ENCODE measurements around the gene CTDSPL2. TPM values are rescaled to one million over a fixed set of nuclear protein-coding genes. Genes with fewer than 3 reads are reported as not detected.
"Not testable (repeated sequence)": the region's sequence is repeated elsewhere in the genome, so short reads cannot be mapped to it uniquely, and the experiment has no call there.

The CTDSPL2 gene
- total and polyA plus RNA-seq, 2 experiments from 2014 or later = 21.1 to 48.2 TPM

- Histone ChIP-seq H4K20me1 (ENCODE audit: insufficient read depth) (no peaks in the 10 kb centered on the region), H3K4me1 (ENCODE audit: insufficient read depth) (peaks cover 43% of the 10 kb centered on the region), H2AFZ (peak overlapping the region; percentile 82), H3K9ac (peak overlapping the region; percentile 95), H3K4me2 (ENCODE audit: unreplicated experiment) (peak overlapping the region; percentile 90), H3K27ac (peak overlapping the region; percentile 95), H3K79me2 (ENCODE audit: insufficient read depth) (peaks cover 73% of the 10 kb centered on the region), H3K27me3 (replicated peaks; ENCODE audit: insufficient read depth) (no peaks in the 10 kb centered on the region), H3F3A (ENCODE audit: insufficient read depth) (peaks cover 40% of the 10 kb centered on the region), H3K9me3 (ENCODE audit: low read depth) (no peaks in the 10 kb centered on the region), H3K36me3 (ENCODE audit: low read depth) (no peaks in the 10 kb centered on the region; the same call in none of the 2 replicates), H3K4me3 (peak overlapping the region; percentile 92), H3K9me2 (ENCODE audit: insufficient read depth) (no peaks in the 10 kb centered on the region)
- in situ Hi-C loops (cut with MboI) = no loop called here
- 9 to 12% methylated on average over 13 of the region's 13 CpGs for WGBS, 2 experiments (ENCODE audit: low coverage in 1 of 2, low lambda C conversion rate in 2 of 2, missing lambda C conversion rate in 2 of 2)
- TF ChIP-seq EZH2phosphoT487 (IDR thresholded peaks at IDR 0.05; ENCODE audit: insufficient read depth, low read depth) (no peak), EZH2 (IDR thresholded peaks at IDR 0.05; ENCODE audit: insufficient read depth, poor library complexity, severe bottlenecking) (no peak)
- DNase-seq = no peak
These were observed 110.4 kb downstream of the CTDSPL2 start for GRCh38 chr15:44537735-44538240.

DNA sequence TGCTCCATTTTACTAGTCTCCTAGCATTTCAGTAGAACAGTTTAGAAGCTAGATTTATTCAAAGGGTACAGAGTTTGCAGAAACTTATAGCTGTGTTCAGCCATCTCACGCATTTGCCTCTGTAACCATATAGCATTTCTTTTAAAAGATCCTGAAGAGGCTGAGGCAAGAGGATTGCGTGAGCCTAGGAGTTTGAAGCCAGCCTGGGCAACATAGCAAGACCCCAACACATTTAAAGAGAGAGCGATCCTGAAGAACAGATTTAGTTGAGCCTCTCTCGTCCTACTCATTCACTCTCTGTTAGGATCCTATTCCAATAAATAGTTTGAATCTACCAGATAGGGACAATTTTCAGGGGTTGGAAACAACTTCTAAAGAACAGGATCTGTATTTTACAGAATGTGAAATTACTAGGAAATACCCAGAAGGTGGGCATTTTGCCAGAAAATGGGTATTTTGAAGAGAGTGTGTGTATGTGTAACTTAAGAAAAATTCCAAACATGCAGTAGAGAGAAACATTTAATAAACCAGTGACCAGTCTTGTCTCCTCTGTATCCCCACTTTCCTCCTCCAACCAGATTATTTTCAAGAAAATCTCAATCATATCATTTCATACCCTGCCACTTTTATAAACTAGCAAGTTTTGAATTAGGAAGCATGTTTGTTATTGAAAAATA is 114.0 kb downstream of the CTDSPL2 start:
- Histone ChIP-seq H3K9me3 (ENCODE audit: low read depth) (no peaks in the 10 kb centered on the region), H2AFZ (no peak overlapping the region), H3K4me1 (ENCODE audit: insufficient read depth) (peaks cover 41% of the 10 kb centered on the region), H3F3A (ENCODE audit: insufficient read depth) (peaks cover 47% of the 10 kb centered on the region), H4K20me1 (ENCODE audit: insufficient read depth) (no peaks in the 10 kb centered on the region), H3K4me2 (ENCODE audit: unreplicated experiment) (peak overlapping the region; percentile 72), H3K79me2 (ENCODE audit: insufficient read depth) (peaks cover 93% of the 10 kb centered on the region), H3K36me3 (ENCODE audit: low read depth) (no peaks in the 10 kb centered on the region; the same call in none of the 2 replicates), H3K9me2 (ENCODE audit: insufficient read depth) (no peaks in the 10 kb centered on the region), H3K27ac (peak overlapping the region; percentile 38), H3K4me3 (peak overlapping the region; percentile 50), H3K9ac (peak overlapping the region; percentile 16), H3K27me3 (replicated peaks; ENCODE audit: insufficient read depth) (no peaks in the 10 kb centered on the region)
- peak; percentile 84 for DNase-seq
- TF ChIP-seq EZH2phosphoT487 (IDR thresholded peaks at IDR 0.05; ENCODE audit: insufficient read depth, low read depth) (no peak), EZH2 (IDR thresholded peaks at IDR 0.05; ENCODE audit: insufficient read depth, poor library complexity, severe bottlenecking) (no peak)
- WGBS, 2 experiments (ENCODE audit: low coverage in 1 of 2, low lambda C conversion rate in 2 of 2, missing lambda C conversion rate in 2 of 2) = 96% methylated on average over 4 of the region's 4 CpGs
- in situ Hi-C loops (cut with MboI) = no loop called here

- in situ Hi-C loops (cut with MboI) = no loop called here
- Histone ChIP-seq H3K27ac (0 out of 2 replicates have a peak overlapping the region, but pooled peaks have one; percentile 38), H3K27me3 (replicated peaks; ENCODE audit: insufficient read depth) (no peaks in the 10 kb centered on the region), H3F3A (ENCODE audit: insufficient read depth) (peaks cover 52% of the 10 kb centered on the region), H2AFZ (no peak overlapping the region), H3K9me2 (ENCODE audit: insufficient read depth) (no peaks in the 10 kb centered on the region), H3K4me2 (ENCODE audit: unreplicated experiment) (peak overlapping the region; percentile 72), H4K20me1 (ENCODE audit: insufficient read depth) (no peaks in the 10 kb centered on the region), H3K36me3 (ENCODE audit: low read depth) (no peaks in the 10 kb centered on the region; the same call in none of the 2 replicates), H3K79me2 (ENCODE audit: insufficient read depth) (peaks cover 98% of the 10 kb centered on the region), H3K4me1 (ENCODE audit: insufficient read depth) (peaks cover 46% of the 10 kb centered on the region), H3K9ac (0 out of 2 replicates have a peak overlapping the region, but pooled peaks have one; percentile 16), H3K9me3 (ENCODE audit: low read depth) (no peaks in the 10 kb centered on the region), H3K4me3 (peak overlapping the region; percentile 50)
- no peak for TF ChIP-seq EZH2phosphoT487 (IDR thresholded peaks at IDR 0.05; ENCODE audit: insufficient read depth, low read depth)
- DNase-seq = no peak
These were observed 115.2 kb downstream of the CTDSPL2 start for GRCh38 chr15:44542596-44542995.

DNA sequence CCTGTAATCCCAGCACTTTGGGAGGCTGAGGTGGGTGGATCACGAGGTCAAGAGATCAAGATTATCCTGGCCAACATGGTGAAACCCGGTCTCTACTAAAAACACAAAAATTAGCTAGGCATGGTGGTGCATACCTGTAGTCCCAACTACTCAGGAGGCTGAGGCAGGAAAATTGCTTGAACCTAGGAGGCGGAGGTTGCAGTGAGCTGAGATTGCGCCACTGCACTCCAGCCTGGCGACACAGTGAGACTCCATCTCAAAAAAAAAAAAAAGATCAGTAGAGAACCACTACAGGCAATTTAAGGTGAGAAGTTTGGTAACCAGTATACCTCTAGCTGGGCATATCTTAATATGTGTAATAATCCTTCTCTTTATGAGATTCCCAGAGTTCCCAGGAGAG is 117.3 kb downstream of the CTDSPL2 start:
- H3K9me3 ChIP-seq (ENCODE audit: low read depth); H3K27ac ChIP-seq; H3K36me3 ChIP-seq (ENCODE audit: low read depth); H4K20me1 ChIP-seq (ENCODE audit: insufficient read depth); in situ Hi-C loops (cut with MboI); H3K9ac ChIP-seq; H3K9me2 ChIP-seq (ENCODE audit: insufficient read depth); H2AFZ ChIP-seq; H3K4me2 ChIP-seq (ENCODE audit: unreplicated experiment); DNase-seq; H3K4me3 ChIP-seq; H3K27me3 ChIP-seq (replicated peaks; ENCODE audit: insufficient read depth): not testable (repeated sequence)
- peaks cover 42% of the 10 kb centered on the region for H3F3A ChIP-seq (ENCODE audit: insufficient read depth)
- peaks cover 98% of the 10 kb centered on the region for H3K79me2 ChIP-seq (ENCODE audit: insufficient read depth)
- H3K4me1 ChIP-seq (ENCODE audit: insufficient read depth) = peaks cover 37% of the 10 kb centered on the region
- 96 to 98% methylated on average over 5 of the region's 5 CpGs for WGBS, 2 experiments (ENCODE audit: low coverage in 1 of 2, low lambda C conversion rate in 2 of 2, missing lambda C conversion rate in 2 of 2)
